HG03460 (cell line): Measurements from ENCODE around the gene SLC29A1.
"Not testable (repeated sequence)": the region's sequence is repeated elsewhere in the genome, so short reads cannot be mapped to it uniquely, and the experiment has no call there.

ENCODE experiments used
- ATAC-seq: cut with Tn5 transposase; IDR thresholded peaks from one replicate; pipeline ENCODE4 v1.9.1; 2021; ENCODE audit not compliant: unreplicated experiment

SLC29A1 gene

DNA sequence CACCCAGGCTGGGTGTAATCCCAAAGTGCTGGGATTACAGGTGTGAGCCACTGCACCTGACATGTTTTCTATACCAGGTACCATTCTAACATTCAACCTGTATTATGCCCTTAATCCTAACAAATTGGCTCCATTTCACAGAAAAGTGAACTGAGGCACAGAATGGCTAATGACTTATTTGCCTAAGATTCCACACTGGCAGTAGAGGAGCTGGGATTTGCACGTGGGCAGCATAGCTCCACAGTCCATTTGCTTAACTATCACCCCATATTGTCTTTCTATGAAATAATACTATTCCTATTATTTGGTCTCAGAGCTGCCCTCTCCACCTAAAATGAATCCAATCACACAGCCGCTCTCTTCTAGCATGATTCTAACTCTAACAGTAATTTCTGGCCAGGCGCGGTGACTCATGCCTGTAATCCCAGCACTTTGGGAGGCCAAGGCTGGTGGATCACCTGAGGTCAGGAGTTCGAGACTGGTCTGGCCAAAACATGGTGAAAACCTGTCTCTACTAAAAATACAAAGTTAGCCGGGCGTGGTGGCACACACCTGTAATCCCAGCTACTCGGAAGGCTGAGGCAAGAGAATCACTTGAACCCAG lies 30.0 kb upstream of the SLC29A1 start:
- ATAC-seq = no peak

- no peak for ATAC-seq
Observed at GRCh38 chr6:44194326-44194725, 29.1 kb upstream of the SLC29A1 start.

DNA sequence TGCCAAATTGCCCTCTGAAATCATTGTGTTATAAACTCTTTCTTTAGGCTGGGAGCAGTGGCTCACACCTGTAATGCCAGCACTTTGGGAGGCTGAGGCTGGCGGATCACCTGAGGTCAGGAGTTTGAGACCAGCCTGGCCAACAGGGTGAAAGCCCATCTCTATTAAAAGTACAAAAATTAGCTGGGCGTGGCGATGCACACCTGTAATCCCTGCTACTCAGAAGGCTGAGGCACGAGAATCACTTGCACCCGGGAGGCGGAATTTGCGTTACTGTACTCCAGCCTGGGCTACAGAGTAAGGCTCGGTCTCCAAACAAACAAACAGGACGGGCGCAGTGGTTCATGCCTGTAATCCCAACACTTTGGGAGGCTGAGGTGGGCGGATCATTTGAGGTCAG lies 27.0 kb upstream of the SLC29A1 start:
- not testable (repeated sequence) for ATAC-seq

- no peak for ATAC-seq
Observed at GRCh38 chr6:44198684-44199083, 24.7 kb upstream of the SLC29A1 start.

DNA sequence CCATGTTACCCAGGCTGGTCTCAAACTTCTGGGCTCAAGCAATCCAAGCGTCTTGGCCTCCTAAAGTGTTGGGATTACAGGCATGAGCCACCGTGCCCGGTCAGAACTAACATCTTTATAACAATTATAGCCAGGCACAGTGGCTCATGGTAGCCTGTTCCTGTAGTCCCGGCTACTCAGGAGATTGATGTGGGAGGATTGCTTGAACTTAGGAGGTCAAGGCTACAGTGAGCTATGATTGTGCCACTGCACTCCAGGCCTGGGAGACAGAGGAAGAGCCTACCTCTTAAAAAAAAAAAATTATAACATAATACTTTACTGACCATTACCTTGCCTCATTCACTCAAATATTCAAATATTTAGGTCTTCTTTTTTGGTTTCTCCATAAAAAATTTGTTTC lies 23.5 kb upstream of the SLC29A1 start:
- ATAC-seq = no peak

GRCh38 chr6:44201200-44201599 lies 22.2 kb upstream of the SLC29A1 start:
- no peak for ATAC-seq

GRCh38 chr6:44201638-44202303 lies 21.6 kb upstream of the SLC29A1 start:
- no peak for ATAC-seq

- no peak for ATAC-seq
Observed at GRCh38 chr6:44202332-44202971, 20.9 kb upstream of the SLC29A1 start.

DNA sequence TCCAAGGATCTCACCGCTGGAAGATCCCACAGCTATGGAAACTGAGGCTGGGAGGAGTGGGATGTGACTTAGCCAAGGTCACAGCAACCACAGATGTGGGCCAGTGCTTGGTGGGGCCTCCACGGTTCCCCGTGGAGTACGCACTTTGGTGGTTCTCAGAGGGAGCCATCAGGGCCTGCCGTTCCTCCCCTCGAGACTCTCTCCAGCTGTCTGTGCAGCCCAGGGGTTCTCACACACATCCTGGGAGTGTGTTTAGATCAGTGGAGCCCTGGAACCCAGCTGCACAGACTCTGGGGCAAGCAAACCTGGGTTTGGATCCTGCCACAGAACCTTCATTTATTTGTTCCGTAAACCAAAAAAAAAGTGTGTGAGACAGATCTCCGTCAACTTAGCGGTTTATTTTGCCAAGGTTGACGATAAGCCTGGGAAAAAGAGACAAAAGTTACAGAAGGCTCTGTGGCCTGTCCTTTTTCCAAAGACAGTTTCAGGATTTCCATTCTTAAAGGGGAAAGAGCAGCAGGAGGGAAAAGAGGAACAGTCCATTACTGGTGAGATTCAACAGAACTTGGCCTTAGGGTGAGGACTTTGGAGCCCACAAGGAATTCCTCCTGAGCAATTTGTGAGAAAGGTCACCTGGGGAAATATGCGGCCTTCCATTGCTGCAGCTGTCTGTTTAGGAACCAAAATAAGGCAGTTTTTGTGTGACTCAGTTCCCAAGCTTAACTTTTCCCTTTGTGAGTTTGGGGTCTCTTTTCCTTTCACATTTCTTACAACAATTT lies 20.2 kb upstream of the SLC29A1 start:
- no peak for ATAC-seq

DNA sequence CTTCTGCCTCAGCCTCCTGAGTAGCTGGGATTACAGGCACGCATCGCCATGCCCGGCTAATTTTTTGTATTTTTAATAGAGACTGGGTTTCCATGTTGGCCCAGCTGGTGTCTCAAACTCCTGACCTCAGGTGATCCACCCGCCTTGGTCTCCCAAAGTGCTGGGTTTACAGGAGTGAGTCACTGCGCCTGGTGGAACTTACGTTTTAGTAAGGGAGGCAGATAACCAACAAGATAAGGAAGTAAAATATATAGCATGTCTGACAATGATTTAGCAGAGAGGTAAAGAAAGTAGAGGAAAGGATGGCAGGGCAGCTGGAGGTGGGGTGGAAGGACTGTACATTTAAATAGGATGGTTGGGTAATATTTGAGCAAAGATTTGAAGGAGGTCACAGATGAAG lies 19.4 kb upstream of the SLC29A1 start:
- no peak for ATAC-seq

GRCh38 chr6:44207966-44208365 lies 15.4 kb upstream of the SLC29A1 start:
- ATAC-seq = no peak

DNA sequence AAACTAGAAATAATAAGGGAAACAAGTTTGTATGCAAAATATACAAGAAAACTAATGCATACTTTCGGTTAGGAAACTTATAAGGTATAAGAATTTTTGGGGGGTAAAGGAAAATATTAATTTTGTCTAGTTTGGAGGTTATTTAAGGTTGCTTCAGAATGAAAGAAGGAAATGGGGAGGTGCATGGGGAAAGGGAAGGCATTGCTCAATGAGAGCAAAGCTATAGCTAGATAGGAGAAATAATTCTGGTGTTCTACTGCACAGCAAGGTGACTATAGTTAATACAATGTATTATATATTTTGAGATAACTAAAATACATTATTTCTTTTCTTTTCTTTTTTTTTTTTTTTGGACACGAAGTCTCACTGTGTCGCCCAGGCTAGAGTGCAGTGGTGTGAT lies 12.1 kb upstream of the SLC29A1 start:
- ATAC-seq = no peak

- no peak for ATAC-seq
Observed at GRCh38 chr6:44214307-44214706, 9.1 kb upstream of the SLC29A1 start.

DNA sequence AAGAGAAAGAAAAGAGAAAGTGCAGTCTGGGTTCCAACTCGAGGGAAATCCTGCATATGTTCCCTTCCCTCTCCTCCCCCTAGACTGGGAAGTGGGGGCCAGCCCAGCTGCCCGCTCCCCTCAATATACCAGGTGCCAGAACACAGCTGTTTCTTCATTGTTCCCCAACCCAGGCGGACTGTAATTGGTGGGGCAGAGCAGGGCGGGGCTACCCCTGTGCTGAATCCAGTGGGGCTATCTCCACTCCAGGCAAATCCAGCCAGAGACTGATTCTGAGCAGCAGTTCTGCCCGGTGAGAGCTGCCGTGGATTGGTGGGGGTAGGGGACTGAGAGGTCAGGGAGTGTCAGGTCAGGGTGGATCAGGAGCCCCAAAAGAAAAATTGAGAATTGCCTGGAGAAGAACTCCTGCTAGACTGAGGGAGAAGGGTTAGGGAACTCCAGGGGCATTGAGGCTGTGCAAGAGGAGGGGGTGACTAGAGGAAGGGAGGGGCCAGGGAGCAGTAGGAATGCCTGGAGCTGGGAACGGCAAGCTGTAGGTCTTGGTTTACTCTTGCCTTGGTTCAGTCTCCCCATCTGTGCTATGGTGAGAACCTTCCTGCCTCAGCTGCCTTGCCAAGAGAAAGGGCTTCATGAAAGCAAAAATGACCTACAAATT lies 6.6 kb upstream of the SLC29A1 start, which contains the start of gene MYMX:
MYMX (plus strand) TSS at position 250 of the 655 bp plus-strand sequence. CDS start 546 bp downstream, outside the sequence.
- no peak for ATAC-seq

DNA sequence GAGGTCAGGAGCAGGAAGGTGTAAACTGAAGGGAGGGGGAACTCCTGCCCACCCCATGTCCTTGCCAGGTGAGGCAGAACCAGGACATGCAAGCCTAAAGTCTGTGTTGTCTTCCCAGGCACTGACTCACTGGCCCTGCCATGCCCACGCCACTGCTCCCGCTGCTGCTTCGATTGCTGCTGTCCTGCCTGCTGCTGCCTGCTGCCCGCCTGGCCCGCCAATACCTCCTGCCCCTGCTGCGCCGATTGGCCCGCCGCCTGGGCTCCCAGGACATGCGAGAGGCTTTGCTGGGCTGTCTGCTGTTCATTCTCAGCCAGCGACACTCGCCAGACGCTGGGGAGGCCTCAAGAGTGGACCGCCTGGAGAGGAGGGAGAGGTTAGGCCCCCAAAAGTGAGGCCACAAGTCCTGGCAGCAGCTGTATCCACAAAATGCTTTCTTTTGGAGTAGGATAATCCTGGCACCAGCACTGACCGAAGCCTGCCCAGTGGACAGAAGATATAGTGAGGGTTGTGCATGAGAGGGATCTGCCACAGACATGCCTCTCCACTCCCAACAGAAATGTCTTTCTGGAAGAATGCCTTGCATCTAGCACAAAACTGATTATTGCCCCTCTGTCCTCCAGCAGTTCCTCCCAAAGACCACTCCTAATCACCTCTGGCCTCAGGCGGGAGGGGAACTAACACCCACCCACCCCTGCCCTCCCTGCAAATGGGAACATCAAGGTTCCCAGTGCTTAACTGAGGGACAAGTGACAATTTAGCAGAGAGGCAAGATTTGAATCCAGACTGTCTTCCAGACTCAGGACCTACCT lies 5.9 kb upstream of the SLC29A1 start:
- no peak for ATAC-seq

GRCh38 chr6:44219053-44219814 lies 4.2 kb upstream of the SLC29A1 start:
- peak; percentile 51 for ATAC-seq

DNA sequence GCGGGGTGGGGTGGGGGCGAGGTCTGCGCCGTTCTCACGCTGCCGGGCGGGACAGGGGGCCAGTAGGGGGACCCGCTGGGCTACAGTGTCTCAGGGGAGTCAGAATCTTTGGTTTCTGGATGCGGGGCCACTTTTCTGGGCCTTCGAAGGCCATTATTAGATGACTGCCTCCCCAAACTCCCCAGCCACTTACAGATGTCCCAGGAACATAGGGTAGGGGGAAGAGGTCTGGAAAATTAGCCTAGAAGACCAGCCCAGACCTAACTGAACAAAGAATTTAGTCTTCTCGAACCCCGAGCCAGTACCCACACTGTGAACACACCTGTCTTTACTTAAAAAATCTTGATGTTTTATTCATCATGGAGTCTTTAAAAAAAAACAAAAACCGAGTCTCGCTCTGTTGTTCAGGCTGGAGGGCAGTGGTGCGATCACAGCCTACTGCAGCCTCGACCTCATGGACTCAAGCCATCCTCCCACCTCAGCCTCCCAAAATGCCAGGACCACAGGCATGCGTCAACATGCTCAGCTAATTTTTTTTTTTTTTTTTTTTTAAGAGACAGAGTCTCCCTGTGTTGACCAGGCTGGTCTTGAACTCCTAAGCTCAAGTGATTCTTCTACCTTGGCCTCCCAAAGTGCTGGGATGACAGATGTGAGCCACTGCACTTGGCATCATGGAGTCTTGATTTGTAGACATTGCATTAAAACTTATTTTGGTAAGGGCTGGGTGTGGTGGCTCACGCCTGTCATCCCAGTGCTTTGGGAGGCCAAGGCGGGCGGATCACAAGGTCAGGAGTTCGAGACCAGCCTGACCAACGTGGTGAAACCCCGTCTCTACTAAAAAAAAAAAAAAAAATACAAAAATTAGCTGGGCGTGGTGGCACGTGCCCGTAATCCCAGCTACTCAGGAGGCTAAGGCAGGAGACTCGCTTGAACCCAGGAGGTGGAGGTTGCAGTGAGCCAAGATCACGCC lies 3.3 kb upstream of the SLC29A1 start:
- ATAC-seq = no peak

DNA sequence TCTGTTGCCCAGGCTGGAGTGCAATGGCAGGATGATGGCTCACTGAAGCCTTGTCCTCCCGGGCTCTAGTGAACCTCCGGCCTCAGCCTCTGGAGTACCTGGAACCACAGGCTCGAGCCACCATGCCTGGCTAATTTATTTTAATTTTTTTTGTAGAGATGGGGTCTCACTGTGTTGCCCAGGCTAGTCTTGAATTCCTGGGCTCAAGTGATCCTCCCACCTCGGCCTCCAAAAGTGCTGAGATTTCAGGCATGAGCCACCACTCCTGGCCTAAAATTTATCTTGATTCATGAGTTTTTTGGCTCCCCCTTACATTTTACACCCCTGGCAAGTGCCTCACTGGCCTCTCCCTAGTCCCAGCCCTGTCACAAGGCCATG lies 2.5 kb upstream of the SLC29A1 start:
- ATAC-seq = no peak
